DOHH2 (cell line): ENCODE measurements around the gene AP1S3.

Source experiments
- EZH2phosphoT487 ChIP-seq: fragments of 200-600 bp; sonication (generic); IDR thresholded peaks from 2 replicates; pipeline ENCODE4 v1.6.1; 2017; ENCODE audit warnings: borderline replicate concordance, mild to moderate bottlenecking, antibody characterized with exemption, low read length, moderate library complexity, mixed read lengths
- TF ChIP-seq, protein P1 (sequence below): fragments of 200-600 bp; sonication (generic); IDR thresholded peaks from one replicate; pipeline ENCODE4 v1.5.1; 2014; ENCODE audit warnings: antibody characterized with exemption, mild to moderate bottlenecking, low read depth, low read length; ENCODE audit not compliant: poor library complexity, severe bottlenecking

DNA sequence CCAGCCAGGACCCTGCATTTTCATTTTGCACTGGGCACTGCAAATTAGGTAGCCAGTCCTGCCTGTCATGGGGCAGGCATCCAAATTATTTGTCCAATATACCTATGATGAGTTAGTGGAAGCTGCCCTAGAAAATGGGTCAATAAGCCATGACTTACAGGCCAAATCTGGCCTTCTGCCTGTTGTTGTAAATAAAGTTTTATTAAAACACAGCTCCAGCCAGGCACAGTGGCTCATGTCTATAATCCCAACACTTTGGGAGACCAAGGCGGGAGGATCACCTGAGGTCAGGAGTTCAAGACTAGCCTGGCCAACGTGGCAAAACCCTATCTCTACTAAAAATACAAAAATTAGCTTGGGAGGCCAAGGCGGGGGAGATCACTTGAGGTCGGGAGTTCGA is 8.3 kb downstream of the AP1S3 start:
- TF ChIP-seq, protein P1, sequence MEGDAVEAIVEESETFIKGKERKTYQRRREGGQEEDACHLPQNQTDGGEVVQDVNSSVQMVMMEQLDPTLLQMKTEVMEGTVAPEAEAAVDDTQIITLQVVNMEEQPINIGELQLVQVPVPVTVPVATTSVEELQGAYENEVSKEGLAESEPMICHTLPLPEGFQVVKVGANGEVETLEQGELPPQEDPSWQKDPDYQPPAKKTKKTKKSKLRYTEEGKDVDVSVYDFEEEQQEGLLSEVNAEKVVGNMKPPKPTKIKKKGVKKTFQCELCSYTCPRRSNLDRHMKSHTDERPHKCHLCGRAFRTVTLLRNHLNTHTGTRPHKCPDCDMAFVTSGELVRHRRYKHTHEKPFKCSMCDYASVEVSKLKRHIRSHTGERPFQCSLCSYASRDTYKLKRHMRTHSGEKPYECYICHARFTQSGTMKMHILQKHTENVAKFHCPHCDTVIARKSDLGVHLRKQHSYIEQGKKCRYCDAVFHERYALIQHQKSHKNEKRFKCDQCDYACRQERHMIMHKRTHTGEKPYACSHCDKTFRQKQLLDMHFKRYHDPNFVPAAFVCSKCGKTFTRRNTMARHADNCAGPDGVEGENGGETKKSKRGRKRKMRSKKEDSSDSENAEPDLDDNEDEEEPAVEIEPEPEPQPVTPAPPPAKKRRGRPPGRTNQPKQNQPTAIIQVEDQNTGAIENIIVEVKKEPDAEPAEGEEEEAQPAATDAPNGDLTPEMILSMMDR: no peak
- TF ChIP-seq EZH2phosphoT487: no peak
